GM21529 (cell line): ENCODE data around the gene HSP90AB1.

Experiments
- ATAC-seq: cut with Tn5 transposase; IDR thresholded peaks from one replicate; pipeline ENCODE4 v1.9.1; 2021; ENCODE audit not compliant: unreplicated experiment

The HSP90AB1 gene

GRCh38 chr6:44235269-44235668 lies 11.6 kb upstream of the HSP90AB1 start:
- ATAC-seq, result no peak

DNA sequence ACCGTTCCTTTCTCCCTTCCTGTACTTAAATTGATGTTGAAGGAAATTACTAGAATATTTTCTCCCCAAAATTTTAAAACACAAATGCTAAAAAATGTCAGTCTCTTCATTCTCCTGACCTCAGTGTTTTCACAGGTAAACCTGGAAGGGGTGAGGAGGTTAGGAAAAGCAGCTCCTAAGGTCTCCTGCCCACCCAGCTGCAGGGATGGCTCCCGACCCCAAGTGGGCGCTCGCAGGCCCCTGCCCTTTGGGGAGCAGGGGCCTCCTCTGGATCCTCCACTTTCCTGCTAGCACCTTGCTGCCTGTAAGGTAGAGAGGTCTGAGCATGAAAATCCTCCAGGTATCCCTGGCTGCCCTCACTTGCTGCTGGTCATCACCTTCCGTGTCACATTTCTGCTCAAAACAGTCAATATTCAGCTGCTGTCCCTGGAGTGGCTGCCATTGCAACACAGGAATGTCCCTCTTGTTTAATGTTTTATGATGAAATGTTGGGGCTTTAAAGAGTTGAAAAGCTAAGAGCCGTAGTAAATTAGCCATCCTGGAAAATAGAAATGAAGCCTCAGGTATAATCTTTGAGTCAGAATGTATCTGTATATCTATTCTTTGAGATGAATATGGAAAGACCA lies 10.9 kb upstream of the HSP90AB1 start:
- no peak for ATAC-seq

- peak; percentile 70 for ATAC-seq
Observed at GRCh38 chr6:44237021-44237812, 9.7 kb upstream of the HSP90AB1 start.

DNA sequence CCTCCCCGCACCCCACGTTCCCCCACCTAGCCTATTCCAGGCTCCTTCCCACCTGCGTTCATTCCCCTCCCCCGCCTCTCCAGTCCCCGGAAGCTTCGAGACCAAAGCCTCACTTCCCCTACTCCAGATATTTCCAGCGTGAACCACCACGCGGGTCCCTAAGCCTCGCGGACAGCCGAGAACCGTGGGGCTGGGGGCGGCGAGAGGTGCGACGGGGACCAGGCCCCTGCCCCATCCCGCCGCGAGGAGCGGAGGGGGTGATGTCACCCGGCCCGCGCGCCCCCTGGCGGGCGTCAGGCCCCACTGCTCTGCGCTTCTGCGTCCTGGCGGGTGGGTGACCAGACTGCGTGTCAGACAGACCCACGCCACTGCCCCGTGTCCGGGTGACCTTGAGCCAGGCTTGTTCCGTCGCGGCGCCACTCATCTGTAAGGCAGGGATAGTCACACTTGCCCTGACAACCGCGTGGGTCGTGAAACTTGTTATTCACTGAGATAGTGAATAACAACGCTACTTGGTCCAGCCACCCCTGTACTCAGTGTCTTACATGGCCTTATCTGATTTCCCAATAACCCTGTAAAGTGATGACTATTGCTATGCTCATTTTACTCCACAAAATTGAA lies 9.0 kb upstream of the HSP90AB1 start:
- peak; percentile 86 for ATAC-seq

DNA sequence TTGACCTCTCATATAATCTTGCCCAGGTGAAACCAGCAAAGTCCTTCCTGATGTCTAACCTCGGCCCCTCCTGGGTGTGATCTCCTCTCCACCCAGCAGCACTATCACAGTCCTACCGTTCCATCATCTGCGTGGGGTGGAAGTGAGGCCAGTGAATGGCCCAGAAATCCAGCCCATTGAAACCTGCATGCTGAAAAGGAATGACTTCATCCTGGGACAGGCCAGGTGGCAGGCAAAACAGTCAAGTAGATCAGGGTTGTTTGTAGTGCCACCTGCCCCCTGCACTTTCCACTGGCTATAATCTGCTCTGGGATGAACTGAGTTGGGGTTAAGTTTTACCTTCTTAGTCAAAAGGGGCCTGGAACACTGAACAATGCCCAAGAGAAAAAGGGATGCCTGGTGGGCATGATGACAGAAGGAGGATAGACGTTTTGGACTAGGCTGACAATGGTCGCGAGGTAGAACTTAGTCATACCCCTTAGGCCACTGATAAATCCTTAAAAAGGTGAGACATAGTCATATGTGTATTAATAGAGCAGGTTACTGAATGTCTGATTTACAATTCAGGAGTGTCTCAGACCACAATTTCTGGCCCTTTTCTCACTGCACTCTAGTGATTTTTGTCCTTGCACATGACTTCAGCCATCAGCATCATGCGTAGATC lies 8.1 kb upstream of the HSP90AB1 start:
- ATAC-seq, result no peak

- ATAC-seq, result no peak
Observed at GRCh38 chr6:44243345-44243744, 3.6 kb upstream of the HSP90AB1 start.

- ATAC-seq, result no peak
Observed at GRCh38 chr6:44245391-44245911, 1.4 kb upstream of the HSP90AB1 start.

GRCh38 chr6:44245912-44246662 lies 814 bp upstream of the HSP90AB1 start:
- ATAC-seq, result peak; percentile 57

DNA sequence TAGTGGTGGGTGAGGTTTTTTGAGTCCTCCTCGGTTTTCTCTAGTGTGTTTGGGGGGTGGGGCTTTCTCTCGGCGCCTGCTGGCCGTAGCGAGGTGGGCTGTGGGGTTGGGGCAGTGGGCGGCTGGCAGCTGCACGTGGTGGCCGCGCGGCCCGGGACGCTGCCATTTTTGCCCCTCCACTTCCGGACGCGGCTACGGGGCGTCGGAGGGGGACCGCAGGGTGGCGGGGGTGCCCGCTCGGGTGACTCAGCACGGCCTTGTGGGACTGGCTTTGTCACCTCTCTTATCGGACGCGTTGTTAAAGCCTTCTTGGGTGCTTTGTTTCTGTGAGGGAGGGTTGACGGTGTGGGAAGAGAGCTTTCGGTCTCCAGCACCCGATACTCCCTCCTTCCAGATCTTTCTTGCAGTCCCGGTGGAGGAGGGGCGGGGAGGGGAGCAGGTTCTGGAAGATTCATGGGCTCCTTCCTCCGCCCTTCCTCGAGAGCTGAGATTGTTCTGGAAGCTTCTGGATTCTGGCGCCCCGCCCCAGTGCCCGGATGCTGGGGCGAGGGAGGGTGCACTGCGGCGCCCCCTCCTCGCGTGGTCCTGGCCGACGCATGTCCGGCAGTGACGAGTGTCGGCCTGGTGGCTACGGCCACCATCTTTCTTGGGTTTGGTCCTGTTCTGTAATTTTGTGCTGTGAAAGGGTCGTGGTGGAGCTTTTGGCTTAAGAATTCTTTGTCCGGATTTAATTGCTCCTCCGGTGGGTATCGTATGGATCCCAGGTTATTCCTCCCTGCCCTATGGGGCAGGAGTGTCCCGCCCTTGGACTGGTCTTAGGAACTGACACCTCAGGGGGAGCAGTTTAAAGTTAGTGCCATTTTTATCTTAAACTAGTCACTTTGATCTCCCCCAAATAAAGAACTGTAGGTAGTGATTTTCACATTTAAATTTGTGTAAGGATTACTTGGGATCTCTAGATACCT lies 719 bp downstream of the HSP90AB1 start:
- ATAC-seq, result peak; percentile 22

DNA sequence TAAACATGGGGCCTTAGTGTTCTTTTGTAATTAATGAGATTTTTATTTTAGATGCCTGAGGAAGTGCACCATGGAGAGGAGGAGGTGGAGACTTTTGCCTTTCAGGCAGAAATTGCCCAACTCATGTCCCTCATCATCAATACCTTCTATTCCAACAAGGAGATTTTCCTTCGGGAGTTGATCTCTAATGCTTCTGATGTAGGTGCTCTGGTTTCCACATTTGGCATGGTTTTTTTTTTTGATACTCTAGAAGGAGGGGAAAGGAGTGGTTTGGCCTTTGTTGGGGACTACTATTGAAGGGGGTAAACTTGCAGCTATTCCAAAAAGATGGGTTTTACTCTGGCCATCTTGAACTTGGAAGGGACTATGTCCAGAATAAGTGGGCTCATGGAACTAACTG lies 1.7 kb downstream of the HSP90AB1 start:
- no peak for ATAC-seq

DNA sequence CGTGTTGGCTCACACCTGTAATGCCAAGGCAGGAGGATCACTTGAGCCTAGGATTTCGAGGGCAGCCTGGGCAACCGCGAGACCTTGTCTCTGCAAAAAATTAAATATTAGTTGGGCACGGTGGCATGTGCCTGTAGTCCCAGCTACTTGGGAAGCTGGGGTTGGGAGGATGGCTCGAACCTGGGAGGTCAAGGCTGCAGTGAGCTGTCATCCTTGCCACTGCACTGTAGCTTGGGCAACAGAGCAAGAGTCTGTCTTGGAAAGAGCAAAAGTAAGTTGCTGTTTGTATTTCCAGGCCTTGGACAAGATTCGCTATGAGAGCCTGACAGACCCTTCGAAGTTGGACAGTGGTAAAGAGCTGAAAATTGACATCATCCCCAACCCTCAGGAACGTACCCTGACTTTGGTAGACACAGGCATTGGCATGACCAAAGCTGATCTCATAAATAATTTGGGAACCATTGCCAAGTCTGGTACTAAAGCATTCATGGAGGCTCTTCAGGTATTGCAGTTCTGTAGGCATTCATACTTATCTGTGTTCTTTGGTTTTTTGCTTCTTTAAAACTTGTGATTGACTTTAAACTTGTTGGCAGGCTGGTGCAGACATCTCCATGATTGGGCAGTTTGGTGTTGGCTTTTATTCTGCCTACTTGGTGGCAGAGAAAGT lies 2.3 kb downstream of the HSP90AB1 start:
- no peak for ATAC-seq

GRCh38 chr6:44250067-44250717 lies 3.3 kb downstream of the HSP90AB1 start:
- ATAC-seq, result no peak

DNA sequence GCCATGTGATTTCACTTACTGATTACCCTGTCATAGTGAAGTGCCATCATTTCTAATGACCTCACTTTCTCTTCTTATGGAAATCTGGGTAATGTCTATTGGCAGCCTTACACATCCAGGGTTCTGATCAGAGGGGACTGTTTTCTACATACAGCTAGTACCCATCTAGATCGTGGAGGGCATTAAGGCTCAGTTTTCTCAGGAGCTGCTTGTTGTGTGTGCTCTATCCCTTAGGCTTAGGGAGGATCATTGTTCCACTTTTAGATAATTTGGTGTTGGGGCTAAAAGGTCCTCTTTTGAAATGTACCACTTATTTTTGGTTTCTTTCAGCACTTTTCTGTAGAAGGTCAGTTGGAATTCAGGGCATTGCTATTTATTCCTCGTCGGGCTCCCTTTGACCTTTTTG lies 3.8 kb downstream of the HSP90AB1 start:
- no peak for ATAC-seq

DNA sequence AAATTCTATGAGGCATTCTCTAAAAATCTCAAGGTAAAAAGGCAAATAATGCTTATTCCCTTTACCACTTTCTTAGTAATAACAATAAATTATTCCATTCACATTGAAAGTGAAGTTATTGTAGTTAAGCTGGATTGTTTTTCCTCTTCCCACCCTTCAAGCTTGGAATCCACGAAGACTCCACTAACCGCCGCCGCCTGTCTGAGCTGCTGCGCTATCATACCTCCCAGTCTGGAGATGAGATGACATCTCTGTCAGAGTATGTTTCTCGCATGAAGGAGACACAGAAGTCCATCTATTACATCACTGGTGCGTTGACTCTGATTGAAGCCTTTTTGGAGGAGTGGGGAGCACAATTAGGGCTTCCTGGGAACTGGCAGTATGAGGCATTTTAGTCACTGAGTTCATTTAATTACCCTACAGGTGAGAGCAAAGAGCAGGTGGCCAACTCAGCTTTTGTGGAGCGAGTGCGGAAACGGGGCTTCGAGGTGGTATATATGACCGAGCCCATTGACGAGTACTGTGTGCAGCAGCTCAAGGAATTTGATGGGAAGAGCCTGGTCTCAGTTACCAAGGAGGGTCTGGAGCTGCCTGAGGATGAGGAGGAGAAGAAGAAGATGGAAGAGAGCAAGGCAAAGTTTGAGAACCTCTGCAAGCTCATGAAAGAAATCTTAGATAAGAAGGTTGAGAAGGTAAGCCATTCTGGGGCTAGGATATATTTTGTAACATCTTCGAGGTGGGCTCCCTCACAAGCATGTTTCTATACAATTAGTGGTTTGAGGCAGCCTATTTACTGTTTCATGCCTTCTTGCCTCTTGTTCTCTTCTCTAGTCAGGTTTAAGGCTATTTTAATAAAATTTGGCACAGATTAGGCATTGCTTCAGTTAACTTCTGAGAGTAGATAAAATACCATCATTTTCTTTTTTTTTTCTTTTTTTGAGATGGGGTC lies 4.9 kb downstream of the HSP90AB1 start:
- ATAC-seq, result no peak

DNA sequence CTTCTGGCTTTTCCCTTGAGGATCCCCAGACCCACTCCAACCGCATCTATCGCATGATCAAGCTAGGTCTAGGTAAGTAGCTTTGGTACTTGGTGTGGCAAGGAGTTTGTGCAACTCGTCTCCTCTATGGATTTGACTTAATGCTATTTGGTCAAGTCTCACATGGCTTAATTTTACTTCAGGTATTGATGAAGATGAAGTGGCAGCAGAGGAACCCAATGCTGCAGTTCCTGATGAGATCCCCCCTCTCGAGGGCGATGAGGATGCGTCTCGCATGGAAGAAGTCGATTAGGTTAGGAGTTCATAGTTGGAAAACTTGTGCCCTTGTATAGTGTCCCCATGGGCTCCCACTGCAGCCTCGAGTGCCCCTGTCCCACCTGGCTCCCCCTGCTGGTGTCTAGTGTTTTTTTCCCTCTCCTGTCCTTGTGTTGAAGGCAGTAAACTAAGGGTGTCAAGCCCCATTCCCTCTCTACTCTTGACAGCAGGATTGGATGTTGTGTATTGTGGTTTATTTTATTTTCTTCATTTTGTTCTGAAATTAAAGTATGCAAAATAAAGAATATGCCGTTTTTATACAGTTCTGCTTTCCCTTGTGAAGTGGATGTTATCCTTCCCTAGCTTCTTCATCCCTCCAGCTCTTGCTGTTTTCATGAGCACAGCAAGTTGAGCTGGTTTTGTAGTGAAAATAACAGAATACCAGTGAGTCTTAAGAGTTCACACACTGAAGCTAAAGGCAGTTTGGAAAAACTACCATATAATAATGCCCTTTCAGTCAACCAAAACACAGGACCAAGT lies 6.6 kb downstream of the HSP90AB1 start:
- no peak for ATAC-seq
